Endothelial cell of umbilical vein (primary cell): ENCODE measurements around the gene TRDMT1. TPM values are rescaled to one million over a fixed set of nuclear protein-coding genes. Genes with fewer than 3 reads are reported as not detected.
A peak's percentile ranks its signal among the peaks of the same experiment; 100 is the strongest.

Experiments used
- BruUV-seq: library from RNA; stranded (reverse); fragments of 400-500 nt; replicated peaks from 2 replicates; lab custom pipeline; 2021; lab: Mats Ljungman, UMichigan
- CTCF ChIA-PET: fragments of 300-600, 350-600 bp; sonication (Branson Sonifier 250); formaldehyde crosslinking; loops from one replicate; lab custom pipeline; 2021; ENCODE audit warnings: antibody characterized with exemption, inconsistent platforms; lab: Charles Lee
- POLR2A ChIA-PET: fragments of 300-600, 350-600 bp; sonication (Branson Sonifier 250); formaldehyde crosslinking; loops from one replicate; lab custom pipeline; 2021; ENCODE audit warnings: antibody characterized with exemption, inconsistent platforms; lab: Charles Lee
- DNase-seq: peaks from one replicate; pipeline ENCODE4 v3.0.0-alpha.2; 2011; ENCODE audit warnings: low read depth, low spot score
- FAIRE-seq: peaks from 2 replicates; lab custom pipeline; 2011; peaks lifted over from hg19 to GRCh38; lab: Jason Lieb, UNC
- H2AFZ ChIP-seq: 2 replicates; pipeline ENCODE4 v1.6.0; 2012; ENCODE audit warnings: low read depth, low read length, control low read depth, inconsistent platforms
- H3K27ac ChIP-seq: 2 replicates; pipeline ENCODE4 v1.5.1; 2011; ENCODE audit warnings: low read depth, mild to moderate bottlenecking, control low read depth, low read length, moderate library complexity; ENCODE audit not compliant: insufficient read depth
- H3K27me3 ChIP-seq, 2 experiments: 2 replicates each; pipeline versions ENCODE4 v1.6.0 to v1.6.1; 2011; ENCODE audit warnings: low read length in 2 of 2, mixed read lengths in 1 of 2; ENCODE audit not compliant: control insufficient read depth in 2 of 2, insufficient read depth in 2 of 2
- H3K36me3 ChIP-seq, 2 experiments: 2 replicates in 1 of 2; 3 replicates in 1 of 2; pipeline ENCODE4 v1.5.1; 2011; ENCODE audit warnings: low read length in 2 of 2, mild to moderate bottlenecking in 1 of 2, moderate library complexity in 1 of 2; ENCODE audit not compliant: control insufficient read depth in 2 of 2, insufficient read depth in 2 of 2; ENCODE audit errors: extremely low read depth in 1 of 2
- H3K4me1 ChIP-seq: 3 replicates; pipeline ENCODE4 v1.5.1; 2011; ENCODE audit warnings: mild to moderate bottlenecking, low read length; ENCODE audit not compliant: control insufficient read depth, insufficient read depth; ENCODE audit errors: extremely low read depth
- H3K4me2 ChIP-seq: 2 replicates; pipeline ENCODE4 v1.6.1; 2011; ENCODE audit warnings: low read length, control low read depth, mixed read lengths; ENCODE audit not compliant: insufficient read depth
- H3K4me3 ChIP-seq, 3 experiments: fragments of 200-600 bp in 1 of 3; sonication (generic), shearing (Covaris generic) in 1 of 3; replicated peaks in 1 of 3; 2 replicates each; pipeline ENCODE4 v1.5.1; 2011 to 2016; ENCODE audit warnings: control low read depth in 3 of 3, low read length in 3 of 3, mild to moderate bottlenecking in 2 of 3, inconsistent platforms in 1 of 3, low read depth in 1 of 3, moderate library complexity in 1 of 3; ENCODE audit not compliant: insufficient read depth in 1 of 3
- H3K79me2 ChIP-seq: 2 replicates; pipeline ENCODE4 v1.6.0; 2012; ENCODE audit warnings: low read length, inconsistent platforms; ENCODE audit not compliant: control insufficient read depth, insufficient read depth
- H3K9ac ChIP-seq: replicated peaks from 2 replicates; pipeline ENCODE3; 2011; ENCODE audit warnings: low read length, control low read depth; ENCODE audit not compliant: insufficient read depth; ENCODE audit errors: extremely low read depth
- H3K9me1 ChIP-seq: replicated peaks from 3 replicates; pipeline ENCODE4 v1.6.0; 2011; ENCODE audit warnings: mild to moderate bottlenecking, low read length; ENCODE audit not compliant: control insufficient read depth, insufficient read depth; ENCODE audit errors: extremely low read depth
- H3K9me3 ChIP-seq: replicated peaks from 2 replicates; pipeline ENCODE4 v1.5.1; 2012; ENCODE audit warnings: low read length, inconsistent platforms; ENCODE audit not compliant: control insufficient read depth, insufficient read depth
- H4K20me1 ChIP-seq: replicated peaks from 2 replicates; pipeline ENCODE3; 2011; ENCODE audit warnings: mild to moderate bottlenecking, low read length; ENCODE audit not compliant: control insufficient read depth, insufficient read depth; ENCODE audit errors: extremely low read depth
- JUN ChIP-seq: IDR thresholded peaks from 2 replicates; pipeline ENCODE4 v1.6.1; 2011; ENCODE audit warnings: borderline replicate concordance, low read depth; ENCODE audit not compliant: insufficient read length, insufficient read depth
- MYC ChIP-seq: IDR thresholded peaks from one replicate; pipeline ENCODE4 v1.6.1; 2011; ENCODE audit warnings: mild to moderate bottlenecking, low read depth, low read length
- dilution Hi-C: fragments of 300-500 bp; cut with MboI; formaldehyde crosslinking; loops from one replicate; pipeline ENCODE4 v1.15.0; 2019; ENCODE audit warnings: low sequenced_read_pairs; ENCODE audit not compliant: extremely low pct_ligation_motif_present
- intact Hi-C: fragments of 100-400 bp; cut with micrococcal nuclease; formaldehyde crosslinking; loops from one replicate; pipeline ENCODE4 v1.10.0; 2022
- polyA plus RNA-seq, 4 experiments: library from polyadenylated mRNA; depleted of rRNA in 3 of 4; stranded (reverse) in 3 of 4; unstranded in 1 of 4; fragments of >200 nt; gene quantifications; 2 replicates each; pipeline versions ENCODE4 v1.2.1 to v1.2.3, GENCODE V29; 2011 to 2012; ENCODE audit warnings: missing spikeins in 1 of 4
- total RNA-seq: library from RNA; stranded (reverse); gene quantifications from 2 replicates; pipeline ENCODE4 v1.2.3, GENCODE V29; 2021

The TRDMT1 gene
- total and polyA plus RNA-seq, 2 donors (not counting 3 experiments of a cell fraction or from before 2014, with no cell fraction given) = 10.0 to 12.3 TPM

DNA sequence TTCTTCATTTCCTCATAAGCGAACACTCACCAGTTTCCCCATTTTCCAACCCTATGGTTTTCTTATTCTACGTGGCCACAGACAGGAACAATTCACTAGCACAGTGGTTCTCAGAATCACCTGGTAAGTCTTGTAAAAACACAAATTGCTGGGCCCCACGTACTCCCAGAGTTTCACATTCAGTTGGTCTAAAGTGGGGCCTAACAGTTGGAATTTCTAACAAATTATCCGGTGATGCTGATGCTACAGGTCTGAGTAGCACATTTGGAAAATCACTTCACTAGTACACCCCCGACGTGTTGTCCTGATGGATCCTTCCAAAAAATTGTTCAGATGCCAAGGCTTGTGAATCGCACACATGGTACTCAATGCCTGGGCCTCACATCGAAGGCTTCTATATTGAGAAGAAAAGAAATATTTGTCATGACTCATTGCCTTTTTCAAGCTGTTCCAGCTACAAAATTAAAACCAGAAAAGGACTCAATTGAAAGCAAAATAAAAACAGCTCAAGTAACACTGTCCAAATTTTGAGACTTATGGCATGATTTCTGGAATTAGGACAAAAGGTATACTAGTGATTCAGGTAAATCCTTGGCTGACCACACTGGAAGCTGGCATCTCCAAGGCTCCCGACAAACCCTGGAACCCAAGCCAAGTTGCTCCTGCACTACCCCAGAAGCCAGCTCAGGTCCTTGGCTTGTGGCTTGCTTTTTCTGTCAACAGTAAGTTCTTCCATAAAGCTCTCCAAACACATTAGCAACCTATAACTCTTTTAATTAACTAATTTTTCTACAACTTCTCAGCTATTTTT lies 13.7 kb upstream of the TRDMT1 start:
- POLR2A ChIA-PET = interaction anchor here (1.0 to 2.5 kb wide), 5 partner anchors 9 to 152 kb away, joined by 3 to 21 read pairs (median 4); partner anchors contain the start of gene VIM
- H3K4me1 ChIP-seq = peaks cover 34% of the 10 kb centered on the region
- FAIRE-seq = no peak

DNA sequence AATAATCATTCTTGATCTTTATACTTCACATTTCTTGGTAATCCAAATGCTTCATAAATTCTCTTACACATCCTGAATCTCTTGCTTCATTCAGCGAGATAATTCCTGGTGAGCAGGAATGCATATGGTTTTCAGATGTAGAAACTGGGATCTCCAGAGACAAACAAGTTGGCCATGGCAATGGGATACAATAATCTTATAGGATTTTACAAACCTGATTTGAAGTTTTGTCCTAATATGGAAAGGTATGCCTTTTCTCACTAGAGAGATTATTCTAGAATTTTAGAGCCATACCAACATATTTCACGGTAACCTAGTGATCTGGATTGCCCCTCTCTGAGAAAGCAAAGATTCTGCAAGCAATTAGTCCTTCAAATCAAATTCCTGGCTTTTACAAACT lies 13.1 kb upstream of the TRDMT1 start:
- no peak for DNase-seq
- Histone ChIP-seq H3K4me3 (no peak overlapping the region), H3K9ac (peak overlapping the region; percentile 74), H3K36me3 (no peaks in the 10 kb centered on the region), H3K4me1 (peaks cover 35% of the 10 kb centered on the region), H2AFZ (no peak overlapping the region), H3K27me3 (no peaks in the 10 kb centered on the region), H3K79me2 (no peaks in the 10 kb centered on the region), H3K27ac (peak overlapping the region; percentile 89), H3K4me2 (peak overlapping the region; percentile 59), H4K20me1 (no peaks in the 10 kb centered on the region), H3K9me1 (no peaks in the 10 kb centered on the region), H3K9me3 (no peaks in the 10 kb centered on the region)
- no TSS peak for BruUV-seq
- TF ChIP-seq MYC = no peak
- intact Hi-C loops = no loop called here
- dilution Hi-C loops = no loop called here
- CTCF ChIA-PET = interaction anchor here (1.3 to 2.9 kb wide), 6 partner anchors 13 to 324 kb away, joined by 3 to 35 read pairs (median 8); partner anchors contain the start of genes TRDMT1 and VIM
- POLR2A ChIA-PET = interaction anchor here (1.5 to 2.5 kb wide), 2 partner anchors 15 kb away, joined by 6 to 21 read pairs; partner anchors contain the start of gene VIM
- FAIRE-seq = no peak

More for the DNA sequence above, 13.7 kb upstream of the TRDMT1 start:
- peak; percentile 60 for DNase-seq
- Histone ChIP-seq H3K27me3 (no peaks in the 10 kb centered on the region), H3K9me1 (no peaks in the 10 kb centered on the region), H3K79me2 (no peaks in the 10 kb centered on the region), H3K36me3 (no peaks in the 10 kb centered on the region), H3K9ac (peak overlapping the region; percentile 74), H3K27ac (peak overlapping the region; percentile 89), H2AFZ (peak overlapping the region; percentile 46), H3K4me3 (no peak overlapping the region), H3K4me2 (peak overlapping the region; percentile 59), H3K9me3 (no peaks in the 10 kb centered on the region), H4K20me1 (no peaks in the 10 kb centered on the region)
- TSS peak; percentile 69 for BruUV-seq
- dilution Hi-C loops = no loop called here
- TF ChIP-seq MYC (no peak), JUN (peak; percentile 44)
- intact Hi-C loops = no loop called here
- CTCF ChIA-PET = interaction anchor here (1.2 to 2.9 kb wide), 6 partner anchors 14 to 362 kb away, joined by 3 to 35 read pairs (median 6); partner anchors contain the start of genes TRDMT1 and VIM
